ENCODE results near the gene CDK6.
"Not testable (repeated sequence)": the region's sequence is repeated elsewhere in the genome, so short reads cannot be mapped to it uniquely, and the experiment has no call there.

The CDK6 gene

GRCh38 chr7:92836489-92836999 is at the start of gene CDK6:
CDK6 (minus strand) TSS chr7:92836573; CDS start chr7:92833323, 3,250 bp downstream.
- no peak for DNase-seq (ENCODE audit: low read depth)

- not testable (repeated sequence) for DNase-seq (ENCODE audit: low read depth)
Measured at GRCh38 chr7:92886039-92886438, 49.7 kb upstream of the CDK6 start.

- no peak for DNase-seq (ENCODE audit: low read depth)
Measured at GRCh38 chr7:92884218-92884617, 47.8 kb upstream of the CDK6 start.

- DNase-seq (ENCODE audit: low read depth) = no peak
Measured at GRCh38 chr7:92882760-92883159, 46.4 kb upstream of the CDK6 start.

GRCh38 chr7:92881091-92881485 is 44.7 kb upstream of the CDK6 start:
- no peak for DNase-seq (ENCODE audit: low read depth)

- DNase-seq (ENCODE audit: low read depth) = no peak
Measured at GRCh38 chr7:92880212-92881090, 44.1 kb upstream of the CDK6 start.

- no peak for DNase-seq (ENCODE audit: low read depth)
Measured at GRCh38 chr7:92877367-92877766, 41.0 kb upstream of the CDK6 start.

GRCh38 chr7:92876836-92877235 is 40.5 kb upstream of the CDK6 start:
- no peak for DNase-seq (ENCODE audit: low read depth)

GRCh38 chr7:92875719-92876118 is 39.3 kb upstream of the CDK6 start:
- DNase-seq (ENCODE audit: low read depth) = no peak

GRCh38 chr7:92875173-92875572 is 38.8 kb upstream of the CDK6 start:
- no peak for DNase-seq (ENCODE audit: low read depth)

GRCh38 chr7:92874567-92874966 is 38.2 kb upstream of the CDK6 start:
- no peak for DNase-seq (ENCODE audit: low read depth)

GRCh38 chr7:92873776-92874175 is 37.4 kb upstream of the CDK6 start:
- no peak for DNase-seq (ENCODE audit: low read depth)

- DNase-seq (ENCODE audit: low read depth) = no peak
Measured at GRCh38 chr7:92872701-92873100, 36.3 kb upstream of the CDK6 start.

GRCh38 chr7:92868683-92869293 is 32.4 kb upstream of the CDK6 start:
- no peak for DNase-seq (ENCODE audit: low read depth)

GRCh38 chr7:92864169-92864568 is 27.8 kb upstream of the CDK6 start:
- not testable (repeated sequence) for DNase-seq (ENCODE audit: low read depth)

- DNase-seq (ENCODE audit: low read depth) = no peak
Measured at GRCh38 chr7:92856436-92856835, 20.1 kb upstream of the CDK6 start.

GRCh38 chr7:92854501-92855238 is 18.3 kb upstream of the CDK6 start:
- no peak for DNase-seq (ENCODE audit: low read depth)

GRCh38 chr7:92851732-92852131 is 15.4 kb upstream of the CDK6 start:
- no peak for DNase-seq (ENCODE audit: low read depth)

- DNase-seq (ENCODE audit: low read depth) = no peak
Measured at GRCh38 chr7:92850516-92850915, 14.1 kb upstream of the CDK6 start.

GRCh38 chr7:92849322-92849721 is 12.9 kb upstream of the CDK6 start:
- no peak for DNase-seq (ENCODE audit: low read depth)

- DNase-seq (ENCODE audit: low read depth) = no peak
Measured at GRCh38 chr7:92848851-92849250, 12.5 kb upstream of the CDK6 start.

- DNase-seq (ENCODE audit: low read depth) = no peak
Measured at GRCh38 chr7:92848441-92848840, 12.1 kb upstream of the CDK6 start.

- DNase-seq (ENCODE audit: low read depth) = no peak
Measured at GRCh38 chr7:92847305-92847704, 10.9 kb upstream of the CDK6 start.
